Trophoblast cell (in vitro differentiated cells and primary cell): Measurements from ENCODE around the gene VWF.

Experiments used
- DNase-seq, 2 donors: peaks; one replicate each; pipeline ENCODE4 v3.0.0-alpha.2; 2016
- H2AFZ ChIP-seq: 2 replicates; pipeline ENCODE4 v1.6.1; 2013; ENCODE audit warnings: low read length, moderate library complexity, mild to moderate bottlenecking; ENCODE audit not compliant: insufficient read depth, poor library complexity
- H2AK5ac ChIP-seq: 2 replicates; pipeline ENCODE4 v1.6.1; 2013; ENCODE audit warnings: mild to moderate bottlenecking, low read length
- H2BK120ac ChIP-seq: 2 replicates; pipeline ENCODE4 v1.6.1; 2013; ENCODE audit warnings: low read length, mild to moderate bottlenecking, moderate library complexity; ENCODE audit not compliant: insufficient read depth, poor library complexity
- H2BK12ac ChIP-seq: 2 replicates; pipeline ENCODE4 v1.6.1; 2013; ENCODE audit warnings: mild to moderate bottlenecking, low read length, moderate library complexity
- H2BK5ac ChIP-seq: 2 replicates; pipeline ENCODE4 v1.6.1; 2013; ENCODE audit warnings: low read length, low read depth, moderate library complexity, mild to moderate bottlenecking; ENCODE audit not compliant: poor library complexity
- H3K14ac ChIP-seq: 2 replicates; pipeline ENCODE4 v1.6.1; 2013; ENCODE audit warnings: mild to moderate bottlenecking, low read length
- H3K18ac ChIP-seq: 2 replicates; pipeline ENCODE4 v1.6.1; 2013; ENCODE audit warnings: mild to moderate bottlenecking, low read length
- H3K23ac ChIP-seq: 2 replicates; pipeline ENCODE4 v1.6.1; 2013; ENCODE audit warnings: low read length
- H3K27ac ChIP-seq: 2 replicates; pipeline ENCODE4 v1.5.1; 2013; ENCODE audit warnings: low read depth, mild to moderate bottlenecking, inconsistent platforms, low read length, moderate library complexity
- H3K27me3 ChIP-seq: 2 replicates; pipeline ENCODE4 v1.6.1; 2013; ENCODE audit warnings: inconsistent platforms, mild to moderate bottlenecking, low read length, moderate library complexity; ENCODE audit not compliant: insufficient read depth
- H3K36me3 ChIP-seq, 2 experiments: 1 replicate in 1 of 2; 2 replicates in 1 of 2; pipeline ENCODE4 v1.6.1; 2013; ENCODE audit warnings: low read length in 2 of 2, mild to moderate bottlenecking in 2 of 2, moderate library complexity in 1 of 2; ENCODE audit not compliant: insufficient read depth in 2 of 2, control insufficient read depth in 1 of 2
- H3K4ac ChIP-seq: 2 replicates; pipeline ENCODE4 v1.6.1; 2013; ENCODE audit warnings: low read depth, mild to moderate bottlenecking, low read length, moderate library complexity
- H3K4me1 ChIP-seq, 2 experiments: 1 replicate in 1 of 2; 2 replicates in 1 of 2; pipeline ENCODE4 v1.6.1; 2013; ENCODE audit warnings: low read length in 2 of 2, mild to moderate bottlenecking in 2 of 2, moderate library complexity in 1 of 2; ENCODE audit not compliant: insufficient read depth in 2 of 2, control insufficient read depth in 1 of 2
- H3K4me2 ChIP-seq: 2 replicates; pipeline ENCODE4 v1.6.1; 2013; ENCODE audit warnings: inconsistent platforms, mild to moderate bottlenecking, low read length, moderate library complexity
- H3K4me3 ChIP-seq: 2 replicates; pipeline ENCODE4 v1.5.1; 2013; ENCODE audit warnings: mild to moderate bottlenecking, low read depth, low read length, inconsistent platforms
- H3K79me1 ChIP-seq: one replicate; pipeline ENCODE4 v1.6.1; 2013; ENCODE audit warnings: low read length
- H3K79me2 ChIP-seq: 2 replicates; pipeline ENCODE4 v1.6.1; 2013; ENCODE audit warnings: low read length, mild to moderate bottlenecking; ENCODE audit not compliant: control insufficient read depth, insufficient read depth, poor library complexity
- H3K9ac ChIP-seq: 2 replicates; pipeline ENCODE4 v1.6.1; 2013; ENCODE audit warnings: mild to moderate bottlenecking, low read length
- H3K9me3 ChIP-seq: 2 replicates; pipeline ENCODE4 v1.6.1; 2013; ENCODE audit warnings: low read depth, mild to moderate bottlenecking, control low read depth, inconsistent platforms, low read length; ENCODE audit not compliant: insufficient read depth
- H4K12ac ChIP-seq: 2 replicates; pipeline ENCODE4 v1.6.1; 2013; ENCODE audit warnings: low read depth, mild to moderate bottlenecking, low read length, moderate library complexity
- H4K8ac ChIP-seq: 2 replicates; pipeline ENCODE4 v1.6.1; 2013; ENCODE audit warnings: low read depth, mild to moderate bottlenecking, low read length, moderate library complexity
- H4K91ac ChIP-seq: one replicate; pipeline ENCODE4 v1.6.1; 2013; ENCODE audit warnings: low read depth, mild to moderate bottlenecking, low read length, moderate library complexity
- WGBS: extraction: QIAGEN DNeasy Blood & Tissue Kit; methylation state at CpG from one replicate; pipeline ENCODE4 v1.1.7; 2013; ENCODE audit warnings: missing lambda C conversion rate; ENCODE audit not compliant: insufficient read length, insufficient coverage; ENCODE audit errors: extremely low coverage; 5-methylcytosine and 5-hydroxymethylcytosine counted together

Gene VWF

GRCh38 chr12:5963515-5963914, 161.0 kb downstream of the VWF start:
- WGBS: no CpG with 5 or more reads among the region's 7 CpGs
- no peak overlapping the region for H4K91ac ChIP-seq

GRCh38 chr12:5960783-5961182, 163.7 kb downstream of the VWF start:
- H3K27ac ChIP-seq: no peak overlapping the region
- H4K12ac ChIP-seq: no peak overlapping the region
- no peak overlapping the region for H3K4me3 ChIP-seq
- H3K4me1 ChIP-seq: no peaks in the 10 kb centered on the region
- no peak overlapping the region for H3K4me2 ChIP-seq
- H3K4ac ChIP-seq: no peak overlapping the region
- H2BK5ac ChIP-seq: no peak overlapping the region
- no peaks in the 10 kb centered on the region for H3K79me1 ChIP-seq
- H3K79me2 ChIP-seq: no peaks in the 10 kb centered on the region
- H2AFZ ChIP-seq: no peak overlapping the region
- H3K23ac ChIP-seq: no peak overlapping the region
- no peak overlapping the region for H2BK120ac ChIP-seq
- no peaks in the 10 kb centered on the region for H3K9me3 ChIP-seq
- H4K91ac ChIP-seq: no peak overlapping the region
- H3K18ac ChIP-seq: no peak overlapping the region
- H3K14ac ChIP-seq: no peak overlapping the region
- no peak overlapping the region for H4K8ac ChIP-seq
- no CpG with 5 or more reads among the region's 4 CpGs for WGBS
- DNase-seq: no peak
- H2BK12ac ChIP-seq: no peak overlapping the region
- H2AK5ac ChIP-seq: no peak overlapping the region
- H3K27me3 ChIP-seq: no peaks in the 10 kb centered on the region
- H3K9ac ChIP-seq: no peak overlapping the region
- no peaks in the 10 kb centered on the region for H3K36me3 ChIP-seq

More at GRCh38 chr12:5963515-5963914, 161.0 kb downstream of the VWF start:
- Histone ChIP-seq H2BK12ac (no peak overlapping the region), H4K8ac (no peak overlapping the region), H3K36me3 (no peaks in the 10 kb centered on the region), H3K4me3 (no peak overlapping the region), H4K12ac (no peak overlapping the region), H3K23ac (no peak overlapping the region), H3K9me3 (peaks cover 1% of the 10 kb centered on the region), H3K9ac (no peak overlapping the region), H3K4ac (no peak overlapping the region), H2BK5ac (no peak overlapping the region), H3K27me3 (no peaks in the 10 kb centered on the region), H3K79me2 (no peaks in the 10 kb centered on the region), H3K14ac (no peak overlapping the region), H2BK120ac (no peak overlapping the region), H3K27ac (no peak overlapping the region), H3K4me1 (no peaks in the 10 kb centered on the region), H2AK5ac (no peak overlapping the region), H3K79me1 (no peaks in the 10 kb centered on the region), H3K18ac (no peak overlapping the region), H2AFZ (no peak overlapping the region), H3K4me2 (no peak overlapping the region)
- DNase-seq: peak; percentile 57 to 75

GRCh38 chr12:5956987-5957386, 167.5 kb downstream of the VWF start:
- Histone ChIP-seq H4K12ac (no peak overlapping the region), H3K23ac (no peak overlapping the region), H3K27me3 (no peaks in the 10 kb centered on the region), H2AK5ac (no peak overlapping the region), H4K8ac (no peak overlapping the region), H4K91ac (no peak overlapping the region), H2AFZ (no peak overlapping the region), H3K4me3 (no peak overlapping the region), H3K4ac (no peak overlapping the region), H3K4me2 (no peak overlapping the region), H3K36me3 (no peaks in the 10 kb centered on the region), H2BK5ac (no peak overlapping the region), H3K27ac (no peak overlapping the region), H3K79me2 (no peaks in the 10 kb centered on the region), H3K14ac (no peak overlapping the region), H3K9me3 (no peaks in the 10 kb centered on the region), H3K9ac (no peak overlapping the region), H3K79me1 (no peaks in the 10 kb centered on the region), H3K4me1 (no peaks in the 10 kb centered on the region), H2BK12ac (no peak overlapping the region), H3K18ac (no peak overlapping the region), H2BK120ac (no peak overlapping the region)
- peak; percentile 80 to 96 for DNase-seq
- WGBS: no CpG with 5 or more reads among the region's 5 CpGs

GRCh38 chr12:5954661-5955060, 169.8 kb downstream of the VWF start:
- Histone ChIP-seq H3K4ac (no peak overlapping the region), H2AK5ac (no peak overlapping the region), H2BK120ac (no peak overlapping the region), H3K4me1 (no peaks in the 10 kb centered on the region), H3K18ac (no peak overlapping the region), H3K9me3 (no peaks in the 10 kb centered on the region), H3K9ac (no peak overlapping the region), H2BK12ac (no peak overlapping the region), H3K36me3 (no peaks in the 10 kb centered on the region), H3K27me3 (no peaks in the 10 kb centered on the region), H4K8ac (no peak overlapping the region), H3K14ac (no peak overlapping the region), H3K4me3 (no peak overlapping the region), H2AFZ (no peak overlapping the region), H2BK5ac (no peak overlapping the region), H3K27ac (no peak overlapping the region), H3K23ac (no peak overlapping the region), H3K79me1 (no peaks in the 10 kb centered on the region), H3K4me2 (no peak overlapping the region), H4K91ac (no peak overlapping the region), H3K79me2 (no peaks in the 10 kb centered on the region), H4K12ac (no peak overlapping the region)
- DNase-seq: peak; percentile 67 to 93
- no CpG with 5 or more reads among the region's 3 CpGs for WGBS
